ENCODE results near the gene CRB1.

The CRB1 gene

DNA sequence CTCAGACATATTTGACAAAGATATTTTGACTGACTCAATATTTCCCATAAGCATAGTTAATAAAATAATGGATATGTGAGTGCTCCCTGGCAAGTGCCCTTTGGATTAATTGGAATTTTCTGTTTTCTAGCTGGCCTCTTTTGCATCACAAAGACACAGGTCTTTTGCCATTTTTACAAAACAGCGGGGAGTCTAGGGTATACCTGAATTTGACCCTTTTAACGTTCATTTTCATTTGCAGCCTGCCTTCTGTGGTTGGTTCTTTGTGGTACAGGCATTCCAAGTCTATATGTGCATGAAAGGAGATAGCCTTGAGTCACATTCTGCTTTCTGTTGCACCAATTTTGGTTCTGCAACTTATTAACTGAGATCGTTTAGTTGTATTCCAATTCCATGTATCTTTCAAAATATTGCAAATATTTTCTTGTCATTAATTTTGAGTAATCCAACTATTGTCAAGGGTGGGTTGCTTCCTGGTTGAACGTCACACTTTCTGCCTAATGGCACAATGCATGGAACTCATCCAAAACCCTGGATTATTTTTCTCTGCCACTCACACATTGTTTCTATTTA lies 171.7 kb downstream of the CRB1 start:
- Histone ChIP-seq H3K4me1 (peaks cover 0 to 15% (median 2%) of the 10 kb centered on the region in 4 donors), H3K4me3 (no peak overlapping the region), H3K9me3 (no peaks in the 10 kb centered on the region), H3K27ac (no peak overlapping the region), H3K27me3 (no peaks in the 10 kb centered on the region), H3K36me3 (no peaks in the 10 kb centered on the region)
- DNase-seq: no peak
- intact Hi-C loops (cut with DNase I; ENCODE audit: low total_unique reads): no loop called here
- TF ChIP-seq, protein P1, sequence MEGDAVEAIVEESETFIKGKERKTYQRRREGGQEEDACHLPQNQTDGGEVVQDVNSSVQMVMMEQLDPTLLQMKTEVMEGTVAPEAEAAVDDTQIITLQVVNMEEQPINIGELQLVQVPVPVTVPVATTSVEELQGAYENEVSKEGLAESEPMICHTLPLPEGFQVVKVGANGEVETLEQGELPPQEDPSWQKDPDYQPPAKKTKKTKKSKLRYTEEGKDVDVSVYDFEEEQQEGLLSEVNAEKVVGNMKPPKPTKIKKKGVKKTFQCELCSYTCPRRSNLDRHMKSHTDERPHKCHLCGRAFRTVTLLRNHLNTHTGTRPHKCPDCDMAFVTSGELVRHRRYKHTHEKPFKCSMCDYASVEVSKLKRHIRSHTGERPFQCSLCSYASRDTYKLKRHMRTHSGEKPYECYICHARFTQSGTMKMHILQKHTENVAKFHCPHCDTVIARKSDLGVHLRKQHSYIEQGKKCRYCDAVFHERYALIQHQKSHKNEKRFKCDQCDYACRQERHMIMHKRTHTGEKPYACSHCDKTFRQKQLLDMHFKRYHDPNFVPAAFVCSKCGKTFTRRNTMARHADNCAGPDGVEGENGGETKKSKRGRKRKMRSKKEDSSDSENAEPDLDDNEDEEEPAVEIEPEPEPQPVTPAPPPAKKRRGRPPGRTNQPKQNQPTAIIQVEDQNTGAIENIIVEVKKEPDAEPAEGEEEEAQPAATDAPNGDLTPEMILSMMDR (IDR thresholded peaks at IDR 0.05): no peak

DNA sequence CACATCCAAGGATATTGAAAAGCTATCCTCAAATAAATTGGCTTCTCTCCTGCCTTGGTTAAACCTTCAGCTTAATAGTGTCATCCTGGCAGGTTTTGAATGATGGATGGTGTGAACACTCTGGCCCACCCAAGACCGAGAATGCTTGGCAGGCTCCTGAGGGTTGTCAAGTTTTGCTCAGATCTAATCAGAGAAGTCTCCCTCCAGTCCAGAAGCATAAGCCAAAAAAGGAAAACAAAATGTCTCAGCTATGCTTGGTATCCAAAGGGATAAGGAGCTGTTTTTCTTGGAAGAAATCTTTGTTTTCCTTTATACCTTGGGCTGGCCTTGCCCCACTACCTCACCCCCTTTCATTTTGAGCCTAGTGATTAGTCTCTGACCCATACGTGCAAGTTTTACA lies 172.7 kb downstream of the CRB1 start:
- H3K36me3 ChIP-seq: no peaks in the 10 kb centered on the region
- H3K4me1 ChIP-seq: peaks cover 0 to 15% (median 2%) of the 10 kb centered on the region in 4 donors
- H3K27me3 ChIP-seq: no peaks in the 10 kb centered on the region
- intact Hi-C loops (cut with DNase I; ENCODE audit: low total_unique reads): no loop called here
- H3K27ac ChIP-seq: no peak overlapping the region
- TF ChIP-seq, protein P1 (IDR thresholded peaks at IDR 0.05): no peak
- DNase-seq: no peak
- no peaks in the 10 kb centered on the region for H3K9me3 ChIP-seq
- no peak overlapping the region for H3K4me3 ChIP-seq

DNA sequence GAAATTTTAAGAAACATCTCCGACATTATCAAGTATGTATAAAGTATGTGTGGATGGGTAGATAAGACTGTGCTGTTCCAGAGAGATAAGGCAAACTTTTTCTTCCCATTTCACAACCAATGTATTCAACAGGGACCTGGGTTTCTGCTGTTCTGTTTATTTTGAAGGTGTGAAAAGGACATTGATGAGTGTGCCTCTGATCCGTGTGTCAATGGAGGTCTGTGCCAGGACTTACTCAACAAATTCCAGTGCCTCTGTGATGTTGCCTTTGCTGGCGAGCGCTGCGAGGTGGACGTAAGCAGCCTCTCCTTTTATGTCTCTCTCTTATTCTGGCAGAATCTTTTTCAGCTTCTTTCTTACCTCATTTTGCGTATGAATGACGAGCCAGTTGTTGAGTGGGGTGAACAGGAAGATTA lies 174.0 kb downstream of the CRB1 start:
- no peaks in the 10 kb centered on the region for H3K36me3 ChIP-seq
- peak in 1 of 2 donors; percentile 75 for DNase-seq
- intact Hi-C loops (cut with DNase I; ENCODE audit: low total_unique reads): no loop called here
- no peak overlapping the region for H3K27ac ChIP-seq
- TF ChIP-seq, protein P1 (IDR thresholded peaks at IDR 0.05): no peak
- no peaks in the 10 kb centered on the region for H3K9me3 ChIP-seq
- H3K4me3 ChIP-seq: no peak overlapping the region
- H3K4me1 ChIP-seq: peaks cover 0 to 15% (median 2%) of the 10 kb centered on the region in 4 donors
- no peaks in the 10 kb centered on the region for H3K27me3 ChIP-seq

DNA sequence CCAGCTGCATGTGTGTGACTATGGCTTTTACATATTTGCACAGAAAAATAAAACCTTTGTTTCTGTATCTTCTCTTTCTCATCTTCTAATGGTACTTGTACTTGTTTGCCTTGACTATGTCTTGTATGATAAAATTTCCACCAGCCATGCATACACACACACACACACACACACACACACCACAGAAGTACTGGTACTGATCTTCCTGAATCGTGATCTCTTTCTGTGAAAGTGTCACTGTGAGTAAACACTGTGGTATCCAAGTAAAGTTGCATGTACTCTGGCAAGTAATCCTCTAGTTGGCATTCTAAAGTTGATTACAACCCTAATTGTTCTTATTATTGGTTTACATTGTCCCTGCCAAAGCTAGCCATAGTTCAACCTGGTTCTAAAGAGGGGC lies 176.7 kb downstream of the CRB1 start:
- TF ChIP-seq, protein P1 (IDR thresholded peaks at IDR 0.05): no peak
- intact Hi-C loops (cut with DNase I; ENCODE audit: low total_unique reads): no loop called here

DNA sequence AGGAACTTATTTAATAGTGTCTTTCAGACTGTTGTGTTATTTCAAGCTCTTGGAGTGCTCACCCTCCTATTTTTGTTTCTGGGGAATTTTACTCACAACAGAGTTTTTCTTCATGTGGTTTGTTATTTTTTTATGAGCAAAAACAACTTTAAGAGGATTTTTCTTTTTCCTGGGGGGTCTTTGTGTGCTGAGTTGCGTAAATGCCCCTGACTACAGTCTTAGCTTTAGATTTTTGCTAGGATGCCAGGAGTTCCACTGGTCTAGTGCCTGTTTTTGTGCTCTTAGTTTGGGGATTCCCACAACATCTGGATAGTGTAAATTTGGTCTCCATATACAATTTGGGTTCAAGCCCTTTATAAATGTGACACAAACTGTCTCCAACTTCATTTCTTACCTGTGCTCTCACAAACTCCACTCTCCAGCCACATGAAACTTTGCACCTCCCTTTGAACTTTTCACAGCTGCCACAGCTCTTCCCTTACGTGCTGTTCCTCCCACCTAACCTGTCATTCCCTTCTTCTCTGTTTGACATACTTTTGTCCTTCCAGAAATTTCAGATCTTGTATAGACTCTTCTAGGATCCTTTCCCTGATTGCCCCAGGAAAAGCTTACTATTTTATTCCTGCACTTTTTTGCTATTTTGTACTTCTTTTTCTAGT lies 180.2 kb downstream of the CRB1 start:
- H3K4me1 ChIP-seq: no peaks in the 10 kb centered on the region
- H3K36me3 ChIP-seq: no peaks in the 10 kb centered on the region
- intact Hi-C loops (cut with DNase I; ENCODE audit: low total_unique reads): no loop called here
- H3K9me3 ChIP-seq: no peaks in the 10 kb centered on the region
- DNase-seq: no peak
- H3K27ac ChIP-seq: no peak overlapping the region
- TF ChIP-seq, protein P1 (IDR thresholded peaks at IDR 0.05): no peak
- H3K27me3 ChIP-seq: no peaks in the 10 kb centered on the region
- H3K4me3 ChIP-seq: no peak overlapping the region

More for the DNA sequence above, 176.7 kb downstream of the CRB1 start:
- DNase-seq: no peak
- H3K9me3 ChIP-seq: no peaks in the 10 kb centered on the region
- no peaks in the 10 kb centered on the region for H3K27me3 ChIP-seq
- no peak overlapping the region for H3K4me3 ChIP-seq
- peaks cover 0 to 15% (median 2%) of the 10 kb centered on the region in 4 donors for H3K4me1 ChIP-seq
- no peak overlapping the region for H3K27ac ChIP-seq
- no peaks in the 10 kb centered on the region for H3K36me3 ChIP-seq
